Astrocyte (in vitro differentiated cells and primary cell): ENCODE results near the gene SMIM35. TPM values are rescaled to one million over a fixed set of nuclear protein-coding genes. Genes with fewer than 3 reads are reported as not detected.

Experiments used
- DNase-seq: peaks from one replicate; pipeline ENCODE4 v3.0.0-alpha.2; 2010; ENCODE audit warnings: low read depth
- FAIRE-seq: peaks from 2 replicates; lab custom pipeline; 2011; peaks lifted over from hg19 to GRCh38; lab: Jason Lieb, UNC
- H2AFZ ChIP-seq: 2 replicates; pipeline ENCODE4 v1.6.0; 2012; ENCODE audit warnings: low read depth, low read length, inconsistent platforms
- H3K27ac ChIP-seq: 2 replicates; pipeline ENCODE4 v1.5.1; 2011; ENCODE audit warnings: low read depth, low read length, inconsistent platforms
- H3K27me3 ChIP-seq: 2 replicates; pipeline ENCODE4 v1.6.0; 2011; ENCODE audit warnings: low read length, inconsistent platforms; ENCODE audit not compliant: insufficient read depth
- H3K36me3 ChIP-seq: 2 replicates; pipeline ENCODE4 v1.5.1; 2011; ENCODE audit warnings: low read length, inconsistent platforms; ENCODE audit not compliant: insufficient read depth
- H3K4me1 ChIP-seq: 2 replicates; pipeline ENCODE4 v1.5.1; 2011; ENCODE audit warnings: low read length, inconsistent platforms; ENCODE audit not compliant: insufficient read depth
- H3K4me2 ChIP-seq: 2 replicates; pipeline ENCODE4 v1.6.0; 2012; ENCODE audit warnings: low read length, inconsistent platforms
- H3K4me3 ChIP-seq: 2 replicates; pipeline ENCODE4 v1.5.1; 2011; ENCODE audit warnings: low read depth, mild to moderate bottlenecking, low read length, inconsistent platforms; ENCODE audit not compliant: insufficient read depth
- H3K79me2 ChIP-seq: 2 replicates; pipeline ENCODE4 v1.6.0; 2012; ENCODE audit warnings: mild to moderate bottlenecking, low read length, inconsistent platforms; ENCODE audit not compliant: insufficient read depth
- H3K9ac ChIP-seq: 2 replicates; pipeline ENCODE4 v1.6.0; 2012; ENCODE audit warnings: mild to moderate bottlenecking, low read length, inconsistent platforms
- H3K9me3 ChIP-seq: 2 replicates; pipeline ENCODE4 v1.5.1; 2012; ENCODE audit warnings: low read depth, mild to moderate bottlenecking, low read length, inconsistent platforms; ENCODE audit not compliant: insufficient read depth
- H4K20me1 ChIP-seq: 2 replicates; pipeline ENCODE4 v1.6.0; 2012; ENCODE audit warnings: low read length, inconsistent platforms; ENCODE audit not compliant: insufficient read depth
- H3K27ac Mint-ChIP-seq: one replicate; pipeline ENCODE4 v1.8.0; 2021; ENCODE audit warnings: mild to moderate bottlenecking, mixed read lengths; ENCODE audit not compliant: unreplicated experiment
- H3K27me3 Mint-ChIP-seq: one replicate; pipeline ENCODE4 v1.8.0; 2021; ENCODE audit warnings: low read depth, mixed read lengths; ENCODE audit not compliant: unreplicated experiment
- H3K36me3 Mint-ChIP-seq: one replicate; pipeline ENCODE4 v1.8.0; 2021; ENCODE audit warnings: low read depth, mixed read lengths; ENCODE audit not compliant: unreplicated experiment
- H3K4me1 Mint-ChIP-seq: one replicate; pipeline ENCODE4 v1.8.0; 2021; ENCODE audit warnings: low read depth, mixed read lengths; ENCODE audit not compliant: unreplicated experiment
- H3K4me3 Mint-ChIP-seq: one replicate; pipeline ENCODE4 v1.8.0; 2021; ENCODE audit warnings: mild to moderate bottlenecking, moderate library complexity, mixed read lengths; ENCODE audit not compliant: unreplicated experiment
- H3K9me3 Mint-ChIP-seq: one replicate; pipeline ENCODE4 v1.8.0; 2021; ENCODE audit warnings: mild to moderate bottlenecking, mixed read lengths; ENCODE audit not compliant: unreplicated experiment
- EZH2 ChIP-seq: IDR thresholded peaks from 2 replicates; pipeline ENCODE4 v1.6.1; 2012; ENCODE audit warnings: mild to moderate bottlenecking, low read length, inconsistent platforms; ENCODE audit not compliant: insufficient read depth
- total RNA-seq: library from RNA; stranded (reverse); gene quantifications from 2 replicates; pipeline ENCODE4 v1.2.1, GENCODE V29; 2021
- TF ChIP-seq, protein P1 (sequence below): IDR thresholded peaks from 2 replicates; pipeline ENCODE4 v1.5.1; 2011; ENCODE audit warnings: low read depth, mild to moderate bottlenecking, inconsistent platforms, low read length, moderate library complexity; ENCODE audit not compliant: insufficient read depth

SMIM35 gene
- total RNA-seq, 1 donor from 2014 or later: not detected

DNA sequence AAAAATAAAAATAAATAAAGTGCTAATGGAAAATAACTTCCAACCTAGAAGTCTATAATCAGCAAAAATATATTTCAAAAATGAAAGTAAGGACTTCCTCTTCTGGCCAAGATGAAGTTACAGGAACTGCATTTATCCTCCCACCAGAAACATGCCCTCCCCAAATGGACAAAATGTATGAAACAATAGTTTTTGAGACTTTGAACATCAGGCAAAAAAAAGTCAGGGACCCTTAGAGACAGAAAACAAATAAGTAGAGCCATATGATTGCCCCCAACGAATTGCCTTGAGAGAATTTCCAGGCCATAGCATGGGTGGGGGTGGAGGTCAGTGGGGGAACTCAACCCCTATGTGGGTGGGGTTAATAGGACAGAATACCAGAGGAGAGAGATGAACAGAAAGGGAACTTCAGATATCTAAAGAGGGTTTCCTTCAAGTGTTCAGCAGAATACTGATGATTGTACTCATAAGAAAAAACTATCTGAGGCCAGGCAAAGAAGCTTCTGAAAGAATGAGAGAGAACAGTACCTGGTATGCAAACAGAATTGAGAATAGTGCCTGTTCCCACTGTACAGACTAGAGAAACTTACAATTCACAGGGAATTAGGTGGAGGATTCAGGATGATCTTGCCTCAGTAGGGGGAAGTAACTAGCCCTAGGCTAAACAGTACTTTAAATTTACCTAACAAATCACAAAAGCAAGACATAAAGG is 127.2 kb downstream of the SMIM35 start:
- no peak overlapping the region for H3K27ac Mint-ChIP-seq
- DNase-seq (no peak), FAIRE-seq (no peak)
- no peaks in the 10 kb centered on the region for H3K79me2 ChIP-seq
- H3K27me3 Mint-ChIP-seq: peaks cover 7% of the 10 kb centered on the region
- H3K4me3 Mint-ChIP-seq: no peak overlapping the region
- no peak overlapping the region for H3K4me3 ChIP-seq
- H2AFZ ChIP-seq: no peak overlapping the region
- no peaks in the 10 kb centered on the region for H3K36me3 Mint-ChIP-seq
- H3K4me1 Mint-ChIP-seq: no peaks in the 10 kb centered on the region
- peaks cover 11% of the 10 kb centered on the region for H3K27me3 ChIP-seq
- no peak overlapping the region for H3K9ac ChIP-seq
- no peaks in the 10 kb centered on the region for H4K20me1 ChIP-seq
- TF ChIP-seq, protein P1, sequence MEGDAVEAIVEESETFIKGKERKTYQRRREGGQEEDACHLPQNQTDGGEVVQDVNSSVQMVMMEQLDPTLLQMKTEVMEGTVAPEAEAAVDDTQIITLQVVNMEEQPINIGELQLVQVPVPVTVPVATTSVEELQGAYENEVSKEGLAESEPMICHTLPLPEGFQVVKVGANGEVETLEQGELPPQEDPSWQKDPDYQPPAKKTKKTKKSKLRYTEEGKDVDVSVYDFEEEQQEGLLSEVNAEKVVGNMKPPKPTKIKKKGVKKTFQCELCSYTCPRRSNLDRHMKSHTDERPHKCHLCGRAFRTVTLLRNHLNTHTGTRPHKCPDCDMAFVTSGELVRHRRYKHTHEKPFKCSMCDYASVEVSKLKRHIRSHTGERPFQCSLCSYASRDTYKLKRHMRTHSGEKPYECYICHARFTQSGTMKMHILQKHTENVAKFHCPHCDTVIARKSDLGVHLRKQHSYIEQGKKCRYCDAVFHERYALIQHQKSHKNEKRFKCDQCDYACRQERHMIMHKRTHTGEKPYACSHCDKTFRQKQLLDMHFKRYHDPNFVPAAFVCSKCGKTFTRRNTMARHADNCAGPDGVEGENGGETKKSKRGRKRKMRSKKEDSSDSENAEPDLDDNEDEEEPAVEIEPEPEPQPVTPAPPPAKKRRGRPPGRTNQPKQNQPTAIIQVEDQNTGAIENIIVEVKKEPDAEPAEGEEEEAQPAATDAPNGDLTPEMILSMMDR: no peak
- TF ChIP-seq EZH2: no peak
- no peaks in the 10 kb centered on the region for H3K4me1 ChIP-seq
- no peaks in the 10 kb centered on the region for H3K9me3 ChIP-seq
- H3K36me3 ChIP-seq: no peaks in the 10 kb centered on the region
- no peak overlapping the region for H3K27ac ChIP-seq
- H3K4me2 ChIP-seq: no peak overlapping the region
- H3K9me3 Mint-ChIP-seq: peaks cover 6% of the 10 kb centered on the region

DNA sequence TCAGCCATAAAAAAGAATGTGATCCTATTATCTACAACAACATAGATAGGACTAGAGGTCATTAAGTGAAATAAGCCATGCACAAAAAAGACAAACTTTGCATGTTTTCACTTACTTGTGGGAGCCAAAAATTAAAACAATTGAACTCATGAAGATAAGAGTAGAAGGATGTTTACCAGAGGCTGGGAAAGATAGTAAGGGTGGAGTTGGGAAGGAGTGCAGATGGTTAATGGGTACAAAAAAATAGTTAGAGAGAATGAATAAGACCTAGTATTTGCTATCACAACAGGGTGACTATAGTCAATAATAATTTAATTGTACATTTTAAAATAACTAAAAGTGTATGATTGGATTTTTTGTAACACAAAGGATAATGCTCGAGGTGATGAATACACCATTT is 127.8 kb downstream of the SMIM35 start:
- no peak for FAIRE-seq
- no peak overlapping the region for H3K27ac Mint-ChIP-seq

More for the DNA sequence above, 127.8 kb downstream of the SMIM35 start:
- Mint-ChIP-seq H3K4me1 (no peaks in the 10 kb centered on the region), H3K4me3 (no peak overlapping the region), H3K36me3 (no peaks in the 10 kb centered on the region), H3K9me3 (peaks cover 6% of the 10 kb centered on the region), H3K27me3 (peaks cover 9% of the 10 kb centered on the region)
- H4K20me1 ChIP-seq: no peaks in the 10 kb centered on the region
- no peak overlapping the region for H3K27ac ChIP-seq
- peaks cover 11% of the 10 kb centered on the region for H3K27me3 ChIP-seq
- H3K9me3 ChIP-seq: no peaks in the 10 kb centered on the region
- H3K4me2 ChIP-seq: no peak overlapping the region
- no peak overlapping the region for H3K4me3 ChIP-seq
- DNase-seq: no peak
- TF ChIP-seq EZH2: no peak
- TF ChIP-seq, protein P1: no peak
- no peaks in the 10 kb centered on the region for H3K79me2 ChIP-seq
- no peak overlapping the region for H2AFZ ChIP-seq
- H3K9ac ChIP-seq: no peak overlapping the region
- H3K36me3 ChIP-seq: no peaks in the 10 kb centered on the region
- no peaks in the 10 kb centered on the region for H3K4me1 ChIP-seq

Other genes starting within 250 kb of the SMIM35 start
- gene FXYD6, start 210.3 kb downstream of the SMIM35 start, total RNA-seq: 8.1 and 10.5 TPM in 2 replicates
- 0.10 and 0.66 TPM in 2 replicates for gene TMPRSS13, start 157.6 kb downstream of the SMIM35 start, total RNA-seq
- 0.12 and 0.73 TPM in 2 replicates for gene IL10RA, start 100.6 kb downstream of the SMIM35 start, total RNA-seq
- gene TMPRSS4, start 9.9 kb downstream of the SMIM35 start, total RNA-seq: not detected in 2 replicates
- gene SCN4B, start 65.9 kb upstream of the SMIM35 start, total RNA-seq: 0.31 and 0.89 TPM in 2 replicates
- 0.18 and 0.29 TPM in 2 replicates for gene SCN2B, start 89.7 kb upstream of the SMIM35 start, total RNA-seq
- gene JAML, start 138.0 kb upstream of the SMIM35 start, total RNA-seq: not detected in 2 replicates
- 8.2 and 8.5 TPM in 2 replicates for gene MPZL3, start 165.4 kb upstream of the SMIM35 start, total RNA-seq
- gene MPZL2, start 177.3 kb upstream of the SMIM35 start, total RNA-seq: 0.50 and 0.95 TPM in 2 replicates
- not detected in 2 replicates for gene CD3E, start 217.8 kb upstream of the SMIM35 start, total RNA-seq